H1 (cell line): Measurements from ENCODE around the gene SBF2. TPM values are rescaled to one million over a fixed set of nuclear protein-coding genes. Genes with fewer than 3 reads are reported as not detected.

Experiments used
- CTCF ChIA-PET: fragments of 300-600 bp; sonication (Branson Sonifier 250); formaldehyde crosslinking; loops from one replicate; lab custom pipeline; 2021; ENCODE audit not compliant: partially characterized antibody; lab: Charles Lee
- POLR2A ChIA-PET: fragments of 300-600 bp; sonication (Branson Sonifier 250); formaldehyde crosslinking; loops from one replicate; lab custom pipeline; 2021; ENCODE audit warnings: inconsistent platforms; ENCODE audit not compliant: partially characterized antibody; lab: Charles Lee
- DNase-seq, 2 experiments: peaks; one replicate each; pipeline versions ENCODE4 v3.0.0 to v3.0.0-alpha.2; 2010 to 2022; ENCODE audit warnings: low spot score in 2 of 2, low read depth in 1 of 2, mixed read lengths in 1 of 2
- FAIRE-seq: peaks from 2 replicates; lab custom pipeline; 2011; peaks lifted over from hg19 to GRCh38; lab: Jason Lieb, UNC
- H2AFZ ChIP-seq: 2 replicates; pipeline ENCODE4 v1.8.1; 2012; ENCODE audit warnings: low read length, inconsistent platforms
- H2AK5ac ChIP-seq: 2 replicates; pipeline ENCODE4 v1.6.1; 2013; ENCODE audit warnings: low read depth, low read length
- H2BK120ac ChIP-seq: replicated peaks from 2 replicates; pipeline ENCODE3; 2013; ENCODE audit warnings: low read depth, low read length, inconsistent platforms
- H2BK12ac ChIP-seq: 2 replicates; pipeline ENCODE4 v1.6.1; 2013; ENCODE audit warnings: low read depth, low read length
- H2BK15ac ChIP-seq: 2 replicates; pipeline ENCODE4 v1.6.1; 2013; ENCODE audit warnings: low read length
- H2BK20ac ChIP-seq: 2 replicates; pipeline ENCODE4 v1.6.1; 2013; ENCODE audit warnings: low read length
- H2BK5ac ChIP-seq: 2 replicates; pipeline ENCODE4 v1.6.1; 2013; ENCODE audit warnings: low read depth, low read length
- H3K14ac ChIP-seq: 2 replicates; pipeline ENCODE4 v1.6.1; 2013; ENCODE audit warnings: inconsistent platforms; ENCODE audit not compliant: insufficient read length
- H3K18ac ChIP-seq: 2 replicates; pipeline ENCODE4 v1.6.1; 2013; ENCODE audit warnings: low read length; ENCODE audit errors: extremely low read depth
- H3K23ac ChIP-seq: 2 replicates; pipeline ENCODE4 v1.6.1; 2013; ENCODE audit warnings: inconsistent platforms; ENCODE audit not compliant: insufficient read length
- H3K23me2 ChIP-seq: 2 replicates; pipeline ENCODE4 v1.6.1; 2013; ENCODE audit warnings: low read depth, low read length
- H3K27ac ChIP-seq: 2 replicates; pipeline ENCODE4 v1.6.1; 2011; ENCODE audit warnings: low read depth, low read length, inconsistent platforms
- H3K27me3 ChIP-seq, 4 experiments: replicated peaks in 1 of 4; 1 replicate in 1 of 4; 2 replicates in 3 of 4; pipeline versions ENCODE4 v1.6.1 to v1.8.1; 2011 to 2013; ENCODE audit warnings: low read length in 3 of 4, mild to moderate bottlenecking in 3 of 4, inconsistent platforms in 2 of 4, mixed read lengths in 2 of 4, moderate library complexity in 1 of 4; ENCODE audit not compliant: control insufficient read depth in 3 of 4, insufficient read depth in 3 of 4; ENCODE audit errors: extremely low read depth in 1 of 4
- H3K36me3 ChIP-seq, 4 experiments: 2 replicates each; pipeline versions ENCODE4 v1.6.1 to v1.8.1; 2011 to 2013; ENCODE audit warnings: mild to moderate bottlenecking in 4 of 4, low read length in 3 of 4, moderate library complexity in 2 of 4, control low read depth in 1 of 4, inconsistent platforms in 1 of 4; ENCODE audit not compliant: insufficient read depth in 4 of 4, control insufficient read depth in 2 of 4
- H3K4ac ChIP-seq: replicated peaks from 2 replicates; pipeline ENCODE3; 2013; ENCODE audit warnings: low read length, low read depth, mixed read lengths, inconsistent platforms; ENCODE audit not compliant: insufficient read length
- H3K4me1 ChIP-seq, 4 experiments: replicated peaks in 1 of 4; 1 replicate in 1 of 4; 2 replicates in 3 of 4; pipeline versions ENCODE4 v1.6.1 to v1.8.1; 2011 to 2013; ENCODE audit warnings: low read length in 3 of 4, inconsistent platforms in 2 of 4, mixed read lengths in 1 of 4; ENCODE audit not compliant: insufficient read depth in 4 of 4, control insufficient read depth in 3 of 4
- H3K4me2 ChIP-seq, 2 experiments: 2 replicates each; pipeline versions ENCODE4 v1.6.1 to v1.8.1; 2011 to 2013; ENCODE audit warnings: low read depth in 2 of 2, low read length in 2 of 2, control low read depth in 1 of 2, inconsistent platforms in 1 of 2, mild to moderate bottlenecking in 1 of 2; ENCODE audit not compliant: insufficient read depth in 1 of 2
- H3K4me3 ChIP-seq, 4 experiments: fragments of 200-600, 300-600 bp in 1 of 4; sonication (generic), shearing (Covaris generic), sonication (Bioruptor Twin) in 1 of 4; 2 replicates each; pipeline versions ENCODE4 v1.5.1 to v1.8.1; 2011 to 2016; ENCODE audit warnings: low read length in 4 of 4, low read depth in 3 of 4, control low read depth in 2 of 4, inconsistent platforms in 2 of 4, mild to moderate bottlenecking in 2 of 4, mixed read lengths in 1 of 4, moderate library complexity in 1 of 4; ENCODE audit not compliant: insufficient read depth in 2 of 4; ENCODE audit errors: extremely low read depth in 1 of 4
- H3K56ac ChIP-seq: replicated peaks from 2 replicates; pipeline ENCODE3; 2013; ENCODE audit warnings: low read depth, mild to moderate bottlenecking, mixed read lengths, low read length, inconsistent platforms; ENCODE audit not compliant: insufficient read length
- H3K79me1 ChIP-seq: 2 replicates; pipeline ENCODE4 v1.6.1; 2013; ENCODE audit warnings: low read depth, low read length, control low read depth
- H3K79me2 ChIP-seq, 2 experiments: 2 replicates each; pipeline versions ENCODE4 v1.6.1 to v1.8.1; 2012 to 2013; ENCODE audit warnings: low read length in 2 of 2, mild to moderate bottlenecking in 2 of 2, inconsistent platforms in 1 of 2; ENCODE audit not compliant: insufficient read depth in 2 of 2, control insufficient read depth in 1 of 2
- H3K9ac ChIP-seq, 4 experiments: replicated peaks in 1 of 4; 1 replicate in 1 of 4; 2 replicates in 3 of 4; pipeline versions ENCODE4 v1.6.1 to v1.8.1; 2011 to 2013; ENCODE audit warnings: low read depth in 3 of 4, low read length in 3 of 4, control low read depth in 2 of 4, mild to moderate bottlenecking in 2 of 4, moderate library complexity in 2 of 4, inconsistent platforms in 1 of 4; ENCODE audit errors: extremely low read depth in 1 of 4
- H3K9me3 ChIP-seq, 2 experiments: 2 replicates each; pipeline versions ENCODE4 v1.6.1 to v1.8.1; 2012 to 2013; ENCODE audit warnings: mild to moderate bottlenecking in 2 of 2, moderate library complexity in 2 of 2, control low read depth in 1 of 2, inconsistent platforms in 1 of 2, low read depth in 1 of 2, low read length in 1 of 2, mixed read lengths in 1 of 2; ENCODE audit not compliant: insufficient read depth in 2 of 2
- H4K20me1 ChIP-seq, 2 experiments: replicated peaks in 1 of 2; 2 replicates each; pipeline versions ENCODE3 to v1.8.1; 2011 to 2013; ENCODE audit warnings: inconsistent platforms in 2 of 2, low read length in 2 of 2, mild to moderate bottlenecking in 1 of 2; ENCODE audit not compliant: insufficient read depth in 2 of 2, control insufficient read depth in 1 of 2
- H4K5ac ChIP-seq: 2 replicates; pipeline ENCODE4 v1.6.1; 2013; ENCODE audit warnings: low read length, low read depth, mixed read lengths, inconsistent platforms; ENCODE audit not compliant: insufficient read length
- H4K8ac ChIP-seq: 2 replicates; pipeline ENCODE4 v1.8.0; 2013; ENCODE audit warnings: mild to moderate bottlenecking, moderate library complexity, low read length, inconsistent platforms; ENCODE audit not compliant: insufficient read depth; ENCODE audit errors: extremely low read depth
- H4K91ac ChIP-seq: replicated peaks from 2 replicates; pipeline ENCODE3; 2013; ENCODE audit warnings: low read length, mixed read lengths, inconsistent platforms; ENCODE audit not compliant: insufficient read length
- ATF3 ChIP-seq: IDR thresholded peaks from 2 replicates; pipeline ENCODE4 v1.6.1; 2011; ENCODE audit warnings: low read depth, mild to moderate bottlenecking, low read length; ENCODE audit not compliant: insufficient read depth
- CHD1 ChIP-seq: IDR thresholded peaks from 2 replicates; pipeline ENCODE4 v1.6.1; 2012; ENCODE audit warnings: low read depth, low read length, improper control_type of control experiment
- CREB1 ChIP-seq: IDR thresholded peaks from 2 replicates; pipeline ENCODE4 v1.6.1; 2012; ENCODE audit warnings: inconsistent platforms
- EGR1 ChIP-seq: IDR thresholded peaks from 2 replicates; pipeline ENCODE4 v1.6.1; 2011; ENCODE audit warnings: low read depth, low read length, borderline replicate concordance
- EZH2 ChIP-seq: fragments of 200-600 bp; sonication (generic); IDR thresholded peaks from 2 replicates; pipeline ENCODE4 v1.7.1; 2012; ENCODE audit warnings: low read depth, mild to moderate bottlenecking, moderate library complexity, low read length, inconsistent platforms; ENCODE audit not compliant: severe bottlenecking
- JUND ChIP-seq: IDR thresholded peaks from 2 replicates; pipeline ENCODE4 v1.6.1; 2011; ENCODE audit warnings: mild to moderate bottlenecking, improper control_type of control experiment, low read length
- POLR2AphosphoS5 ChIP-seq: IDR thresholded peaks from 2 replicates; pipeline ENCODE4 v1.6.1; 2011; ENCODE audit warnings: low read depth, low read length
- SAP30 ChIP-seq: fragments of 300-600 bp; sonication (generic); IDR thresholded peaks from 2 replicates; pipeline ENCODE4 v1.7.1; 2012; ENCODE audit warnings: low read length, moderate library complexity, mild to moderate bottlenecking, inconsistent platforms; ENCODE audit not compliant: insufficient read depth, insufficient replicate concordance
- WGBS, 2 experiments: shearing (Covaris generic) in 1 of 2; methylation state at CpG; one replicate each; pipeline versions ENCODE4 v1.1.6 to v1.1.7; 2013 to 2015; ENCODE audit warnings: low lambda C conversion rate in 2 of 2, mixed read lengths in 2 of 2, inconsistent platforms in 1 of 2, low coverage in 1 of 2, missing lambda C conversion rate in 1 of 2; ENCODE audit not compliant: insufficient replicate concordance in 2 of 2, insufficient coverage in 1 of 2, insufficient read length in 1 of 2; ENCODE audit errors: extremely low coverage in 1 of 2, missing lambda C conversion rate in 1 of 2; 5-methylcytosine and 5-hydroxymethylcytosine counted together
- polyA plus RNA-seq, 7 experiments: library from polyadenylated mRNA; depleted of rRNA in 3 of 7; stranded (reverse) in 5 of 7; unstranded in 2 of 7; fragments of >200 nt in 5 of 7; fragments of 200-250 nt in 2 of 7; gene quantifications; 1 replicate in 5 of 7; 2 replicates in 1 of 7; 4 replicates in 1 of 7; pipeline versions ENCODE4 v1.2.1 to v1.2.3, GENCODE V29; 2011 to 2013; ENCODE audit warnings: missing spikeins in 2 of 7, mixed read lengths in 2 of 7
- total RNA-seq: library from RNA; stranded (reverse); fragmentation: NEBNext Ultra II Directional; extraction: Animal tissue kit (Norgen Biotek cat#: 25700); gene quantifications from 2 replicates; pipeline ENCODE4 v1.2.1, GENCODE V29; 2021

Gene SBF2
- total and polyA plus RNA-seq, 2 of the 8 experiments (the other 6 are each of a cell fraction or from before 2014, with no cell fraction given), result 36.7 to 50.5 TPM

DNA sequence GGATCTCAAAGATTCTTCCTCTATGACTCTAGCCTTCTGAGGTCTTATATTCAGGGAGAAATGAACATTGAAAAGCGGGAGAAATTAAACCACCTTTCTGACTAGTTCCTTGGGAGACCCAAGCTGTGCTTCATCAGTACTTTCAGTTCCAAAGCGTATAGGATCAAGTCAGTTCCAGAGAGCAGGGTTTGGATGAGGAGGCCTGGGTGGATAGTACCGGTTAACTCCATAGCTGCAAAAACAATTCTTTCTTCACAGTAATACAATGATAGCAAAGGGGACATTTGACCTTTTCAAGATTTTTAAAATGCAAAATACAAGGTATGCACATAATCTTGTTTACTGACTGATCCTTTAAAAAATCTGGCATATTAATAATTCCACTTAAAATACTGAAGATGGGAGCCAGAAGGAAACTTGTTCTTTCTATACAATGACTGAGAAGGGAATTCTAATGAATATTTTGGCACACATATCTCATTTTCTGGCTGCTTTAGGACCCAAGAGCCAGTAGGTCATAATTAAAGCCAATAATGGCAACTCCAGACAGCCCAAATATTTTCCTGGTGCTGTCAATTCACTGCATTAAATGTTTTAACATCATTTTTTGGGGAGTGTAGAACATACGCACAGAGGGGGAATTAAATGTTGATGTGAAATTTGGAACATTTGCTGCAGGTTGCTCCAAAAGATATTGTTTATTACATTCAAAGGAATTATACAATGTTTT is 26.9 kb upstream of the SBF2 start:
- FAIRE-seq, result no peak
- TF ChIP-seq EGR1 (no peak), EZH2 (no peak), SAP30 (no peak), CHD1 (no peak), JUND (no peak), POLR2AphosphoS5 (no peak), ATF3 (no peak), CREB1 (no peak)

More for the DNA sequence above, 26.9 kb upstream of the SBF2 start:
- POLR2A ChIA-PET, result interaction anchor here (0.7 to 2.1 kb wide), 3 partner anchors 15 to 31 kb away, joined by 3 to 10 read pairs (median 3); partner anchors contain the start of gene ADM
- Histone ChIP-seq H3K23me2 (no peaks in the 10 kb centered on the region), H3K4me1 (peaks cover 8 to 23% (median 13%) of the 10 kb centered on the region in 4 experiments), H2BK120ac (no peak overlapping the region), H3K27ac (no peak overlapping the region), H2AK5ac (no peak overlapping the region), H2BK5ac (no peak overlapping the region), H3K79me1 (no peaks in the 10 kb centered on the region), H3K4ac (no peak overlapping the region), H2BK12ac (no peak overlapping the region), H4K8ac (no peak overlapping the region), H3K9ac (no peak overlapping the region), H2AFZ (no peak overlapping the region), H3K14ac (no peak overlapping the region), H3K18ac (no peak overlapping the region), H3K4me3 (no peak overlapping the region), H3K56ac (no peak overlapping the region), H4K20me1 (no peaks in the 10 kb centered on the region), H2BK15ac (no peak overlapping the region), H3K79me2 (no peaks in the 10 kb centered on the region), H4K91ac (no peak overlapping the region), H3K27me3 (no peaks in the 10 kb centered on the region), H3K23ac (no peak overlapping the region), H3K4me2 (no peak overlapping the region), H3K9me3 (no peaks in the 10 kb centered on the region), H3K36me3 (no peaks in the 10 kb centered on the region), H4K5ac (no peak overlapping the region), H2BK20ac (no peak overlapping the region)
- DNase-seq, result no peak
- 85% methylated on average over 4 of the region's 4 CpGs; no CpG with 5 or more reads in 1 of the 2 experiments for WGBS, 2 experiments
- CTCF ChIA-PET, result interaction anchor here (0.5 to 2.7 kb wide), 4 partner anchors 13 to 48 kb away, joined by 3 to 9 read pairs (median 3); partner anchors contain the start of gene ADM
